Uterus (tissue), 2 donors: ENCODE data around the gene WDR33.

Source experiments
- POLR2A ChIP-seq, 2 donors: fragments of 450-650 bp; IDR thresholded peaks; one replicate each; pipeline ENCODE4 v1.6.1; 2016; ENCODE audit warnings: antibody characterized with exemption in 2 of 2, mild to moderate bottlenecking in 1 of 2, moderate library complexity in 1 of 2
- TF ChIP-seq, protein P1 (sequence below), 4 experiments: fragments of 200-600 bp in 2 of 4; fragments of 450-650 bp in 2 of 4; sonication (generic) in 2 of 4; IDR thresholded peaks; one replicate each; pipeline ENCODE4 v1.5.1; 2016 to 2019; ENCODE audit warnings: antibody characterized with exemption in 4 of 4, mild to moderate bottlenecking in 2 of 4, moderate library complexity in 1 of 4

- TF ChIP-seq, protein P1, sequence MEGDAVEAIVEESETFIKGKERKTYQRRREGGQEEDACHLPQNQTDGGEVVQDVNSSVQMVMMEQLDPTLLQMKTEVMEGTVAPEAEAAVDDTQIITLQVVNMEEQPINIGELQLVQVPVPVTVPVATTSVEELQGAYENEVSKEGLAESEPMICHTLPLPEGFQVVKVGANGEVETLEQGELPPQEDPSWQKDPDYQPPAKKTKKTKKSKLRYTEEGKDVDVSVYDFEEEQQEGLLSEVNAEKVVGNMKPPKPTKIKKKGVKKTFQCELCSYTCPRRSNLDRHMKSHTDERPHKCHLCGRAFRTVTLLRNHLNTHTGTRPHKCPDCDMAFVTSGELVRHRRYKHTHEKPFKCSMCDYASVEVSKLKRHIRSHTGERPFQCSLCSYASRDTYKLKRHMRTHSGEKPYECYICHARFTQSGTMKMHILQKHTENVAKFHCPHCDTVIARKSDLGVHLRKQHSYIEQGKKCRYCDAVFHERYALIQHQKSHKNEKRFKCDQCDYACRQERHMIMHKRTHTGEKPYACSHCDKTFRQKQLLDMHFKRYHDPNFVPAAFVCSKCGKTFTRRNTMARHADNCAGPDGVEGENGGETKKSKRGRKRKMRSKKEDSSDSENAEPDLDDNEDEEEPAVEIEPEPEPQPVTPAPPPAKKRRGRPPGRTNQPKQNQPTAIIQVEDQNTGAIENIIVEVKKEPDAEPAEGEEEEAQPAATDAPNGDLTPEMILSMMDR (IDR thresholded peaks at IDR 0.05), result no peak
- TF ChIP-seq POLR2A (IDR thresholded peaks at IDR 0.05), result no peak
Observed at GRCh38 chr2:127658641-127659407, 152.1 kb downstream of the WDR33 start.
